SJCRH30 (cell line): ENCODE results near the gene TMEM89. TPM values are rescaled to one million over a fixed set of nuclear protein-coding genes. Genes with fewer than 3 reads are reported as not detected.
A peak's percentile ranks its signal among the peaks of the same experiment; 100 is the strongest.

ENCODE experiments used
- DNase-seq, 2 experiments: peaks; one replicate each; pipeline ENCODE4 v3.0.0-alpha.2; 2015 to 2020
- H3K27ac ChIP-seq: fragments of 250-450 bp; sonication (Bioruptor Pico); 2 replicates; pipeline ENCODE4 v1.5.1; 2020; ENCODE audit warnings: mild to moderate bottlenecking, moderate library complexity
- H3K27me3 ChIP-seq: fragments of 250-450 bp; sonication (Bioruptor Pico); 2 replicates; pipeline ENCODE4 v1.5.1; 2020; ENCODE audit warnings: mild to moderate bottlenecking, moderate library complexity
- H3K36me3 ChIP-seq: fragments of 250-450 bp; sonication (Bioruptor Pico); 2 replicates; pipeline ENCODE4 v1.5.1; 2020; ENCODE audit warnings: mild to moderate bottlenecking, moderate library complexity
- H3K4me1 ChIP-seq: fragments of 250-450 bp; sonication (Bioruptor Pico); 2 replicates; pipeline ENCODE4 v1.5.1; 2020; ENCODE audit warnings: mild to moderate bottlenecking, moderate library complexity
- H3K4me3 ChIP-seq: fragments of 250-450 bp; sonication (Bioruptor Pico); 2 replicates; pipeline ENCODE4 v1.5.1; 2020; ENCODE audit warnings: mild to moderate bottlenecking, moderate library complexity
- H3K9me3 ChIP-seq: fragments of 250-450 bp; sonication (Bioruptor Pico); replicated peaks from 2 replicates; pipeline ENCODE4 v1.5.1; 2020; ENCODE audit warnings: mild to moderate bottlenecking, moderate library complexity
- total RNA-seq: library from RNA; depleted of rRNA; stranded (reverse); fragments of >200 nt; shearing (Covaris generic); gene quantifications from 2 replicates; pipeline ENCODE4 v1.2.3, GENCODE V29; 2014; rRNA removed

Gene TMEM89
- not detected in 2 replicates for total RNA-seq

- Histone ChIP-seq H3K27ac (no peak within 1 kb of the TSS), H3K27me3 (no peaks in the 10 kb centered on the region), H3K36me3 (no peaks in the 10 kb centered on the region), H3K9me3 (no peaks in the 10 kb centered on the region; the same call in none of the 2 replicates), H3K4me3 (no peak within 1 kb of the TSS), H3K4me1 (no peaks in the 10 kb centered on the region)
- DNase-seq, result no peak
Measured at GRCh38 chr3:48621461-48621869, at the start of gene TMEM89. TMEM89 (minus strand) TSS chr3:48621769; CDS start chr3:48621756, 13 bp downstream.

GRCh38 chr3:48664929-48665328 is 43.4 kb upstream of the TMEM89 start:
- H3K27ac ChIP-seq, result no peak overlapping the region
- H3K27me3 ChIP-seq, result no peaks in the 10 kb centered on the region
- peaks cover 3% of the 10 kb centered on the region; the same call in 1 of the 2 replicates for H3K9me3 ChIP-seq
- H3K36me3 ChIP-seq, result no peaks in the 10 kb centered on the region
- DNase-seq, result no peak
- H3K4me1 ChIP-seq, result no peaks in the 10 kb centered on the region
- H3K4me3 ChIP-seq, result no peak overlapping the region

GRCh38 chr3:48664313-48664644 is 42.7 kb upstream of the TMEM89 start:
- Histone ChIP-seq H3K27me3 (no peaks in the 10 kb centered on the region), H3K4me1 (no peaks in the 10 kb centered on the region), H3K36me3 (no peaks in the 10 kb centered on the region), H3K9me3 (peaks cover 3% of the 10 kb centered on the region; the same call in 1 of the 2 replicates), H3K27ac (no peak overlapping the region), H3K4me3 (peak overlapping the region; percentile 71)
- DNase-seq, result no peak

GRCh38 chr3:48663489-48664312 is 42.1 kb upstream of the TMEM89 start:
- H3K4me1 ChIP-seq, result no peaks in the 10 kb centered on the region
- peaks cover 3% of the 10 kb centered on the region; the same call in 1 of the 2 replicates for H3K9me3 ChIP-seq
- DNase-seq, result peak; percentile 97 to 99
- peak overlapping the region; percentile 76 for H3K27ac ChIP-seq
- H3K36me3 ChIP-seq, result no peaks in the 10 kb centered on the region
- H3K4me3 ChIP-seq, result peak overlapping the region; percentile 71
- H3K27me3 ChIP-seq, result no peaks in the 10 kb centered on the region

- DNase-seq, result no peak
- Histone ChIP-seq H3K4me1 (no peaks in the 10 kb centered on the region), H3K36me3 (no peaks in the 10 kb centered on the region), H3K27me3 (no peaks in the 10 kb centered on the region), H3K4me3 (peak within 1 kb of the TSS; percentile 71), H3K9me3 (peaks cover 3% of the 10 kb centered on the region; the same call in 1 of the 2 replicates), H3K27ac (peak within 1 kb of the TSS; percentile 76)
Measured at GRCh38 chr3:48662753-48663488, 41.4 kb upstream of the TMEM89 start, which contains the start of gene CELSR3. CELSR3 (minus strand) TSS chr3:48662886; CDS start chr3:48662634, 252 bp downstream.

- no peaks in the 10 kb centered on the region for H3K36me3 ChIP-seq
- no peaks in the 10 kb centered on the region for H3K27me3 ChIP-seq
- no peak overlapping the region for H3K27ac ChIP-seq
- no peak overlapping the region for H3K4me3 ChIP-seq
- DNase-seq, result no peak
- peaks cover 3% of the 10 kb centered on the region; the same call in 1 of the 2 replicates for H3K9me3 ChIP-seq
- H3K4me1 ChIP-seq, result no peaks in the 10 kb centered on the region
Measured at GRCh38 chr3:48662145-48662752, 40.7 kb upstream of the TMEM89 start.

- peak in 1 of 2 experiments; percentile 27 for DNase-seq
- Histone ChIP-seq H3K4me3 (no peak overlapping the region), H3K4me1 (no peaks in the 10 kb centered on the region), H3K9me3 (peaks cover 3% of the 10 kb centered on the region; the same call in 1 of the 2 replicates), H3K27me3 (no peaks in the 10 kb centered on the region), H3K27ac (no peak overlapping the region), H3K36me3 (no peaks in the 10 kb centered on the region)
Measured at GRCh38 chr3:48661501-48662144, 40.1 kb upstream of the TMEM89 start.

- DNase-seq, result no peak
- no peak overlapping the region for H3K27ac ChIP-seq
- H3K4me3 ChIP-seq, result no peak overlapping the region
- H3K27me3 ChIP-seq, result no peaks in the 10 kb centered on the region
- peaks cover 3% of the 10 kb centered on the region; the same call in 1 of the 2 replicates for H3K9me3 ChIP-seq
- H3K4me1 ChIP-seq, result no peaks in the 10 kb centered on the region
- H3K36me3 ChIP-seq, result no peaks in the 10 kb centered on the region
Measured at GRCh38 chr3:48660800-48661400, 39.3 kb upstream of the TMEM89 start.

GRCh38 chr3:48656841-48657281 is 35.3 kb upstream of the TMEM89 start:
- Histone ChIP-seq H3K27me3 (no peaks in the 10 kb centered on the region), H3K4me1 (no peaks in the 10 kb centered on the region), H3K27ac (no peak overlapping the region), H3K9me3 (peaks cover 1% of the 10 kb centered on the region; the same call in 1 of the 2 replicates), H3K4me3 (no peak overlapping the region), H3K36me3 (no peaks in the 10 kb centered on the region)
- DNase-seq, result no peak

- H3K27ac ChIP-seq, result no peak overlapping the region
- DNase-seq, result no peak
Measured at GRCh38 chr3:48656061-48656840, 34.7 kb upstream of the TMEM89 start.

GRCh38 chr3:48655606-48656005 is 34.0 kb upstream of the TMEM89 start:
- DNase-seq, result no peak
- Histone ChIP-seq H3K4me3 (no peak overlapping the region), H3K9me3 (no peaks in the 10 kb centered on the region), H3K36me3 (no peaks in the 10 kb centered on the region), H3K27ac (no peak overlapping the region), H3K4me1 (no peaks in the 10 kb centered on the region), H3K27me3 (no peaks in the 10 kb centered on the region)

More at GRCh38 chr3:48656061-48656840, 34.7 kb upstream of the TMEM89 start:
- Histone ChIP-seq H3K36me3 (no peaks in the 10 kb centered on the region), H3K27me3 (no peaks in the 10 kb centered on the region), H3K4me3 (no peak overlapping the region), H3K4me1 (no peaks in the 10 kb centered on the region), H3K9me3 (no peaks in the 10 kb centered on the region)

- Histone ChIP-seq H3K4me1 (no peaks in the 10 kb centered on the region), H3K27me3 (no peaks in the 10 kb centered on the region), H3K36me3 (no peaks in the 10 kb centered on the region), H3K4me3 (no peak overlapping the region), H3K9me3 (no peaks in the 10 kb centered on the region), H3K27ac (no peak overlapping the region)
- no peak for DNase-seq
Measured at GRCh38 chr3:48655063-48655462, 33.5 kb upstream of the TMEM89 start.

GRCh38 chr3:48652923-48653715 is 31.6 kb upstream of the TMEM89 start:
- H3K4me3 ChIP-seq, result no peak overlapping the region
- H3K27ac ChIP-seq, result no peak overlapping the region
- H3K9me3 ChIP-seq, result no peaks in the 10 kb centered on the region
- no peaks in the 10 kb centered on the region for H3K36me3 ChIP-seq
- no peaks in the 10 kb centered on the region for H3K27me3 ChIP-seq
- no peak for DNase-seq
- H3K4me1 ChIP-seq, result no peaks in the 10 kb centered on the region
